HEK293 (cell line): ENCODE data around the gene ST7.

Experiments used
- CTCF ChIA-PET: fragments of 350-600 bp; formaldehyde crosslinking; extraction: SDS; loops from one replicate; lab custom pipeline; 2021; ENCODE audit warnings: antibody characterized with exemption; lab: Yijun Ruan, JAX
- POLR2A ChIA-PET: fragments of 300-600 bp; formaldehyde crosslinking; extraction: SDS; loops from one replicate; lab custom pipeline; 2020; ENCODE audit warnings: antibody characterized with exemption, inconsistent platforms; lab: Yijun Ruan, JAX
- H3K27ac ChIP-seq: fragments of 200-500 bp; sonication (Bioruptor generic); 2 replicates; pipeline ENCODE4 v1.5.1; 2014; ENCODE audit warnings: low read depth, low read length, control low read depth, inconsistent platforms; ENCODE audit errors: extremely low read depth
- H3K36me3 ChIP-seq, 2 experiments: fragments of 200-500 bp in 1 of 2; sonication (Bioruptor generic) in 1 of 2; 1 replicate in 1 of 2; 2 replicates in 1 of 2; pipeline ENCODE4 v1.5.1; 2014 to 2017; ENCODE audit warnings: inconsistent platforms in 2 of 2, low read length in 2 of 2; ENCODE audit not compliant: control insufficient read depth in 2 of 2, insufficient read depth in 1 of 2
- H3K4me1 ChIP-seq: fragments of 200-500 bp; sonication (Bioruptor generic); 2 replicates; pipeline ENCODE4 v1.5.1; 2014; ENCODE audit warnings: mild to moderate bottlenecking, low read length, inconsistent platforms; ENCODE audit not compliant: control insufficient read depth, insufficient read depth
- H3K4me3 ChIP-seq: 2 replicates; pipeline ENCODE4 v1.5.1; 2011; ENCODE audit warnings: low read depth, mild to moderate bottlenecking, control low read depth, low read length, moderate library complexity
- H3K9me3 ChIP-seq: fragments of 200-500 bp; sonication (Bioruptor generic); 2 replicates; pipeline ENCODE4 v1.5.1; 2014; ENCODE audit warnings: low read depth, low read length, inconsistent platforms; ENCODE audit not compliant: control insufficient read depth, insufficient read depth
- KLF1 ChIP-seq: fragments of 450-650 bp; formaldehyde crosslinking; IDR thresholded peaks from 2 replicates; pipeline ENCODE4 v1.5.1; 2016; ENCODE audit warnings: missing biosample characterization, missing genetic modification characterization
- REPIN1 ChIP-seq: fragments of 450-650 bp; formaldehyde crosslinking; IDR thresholded peaks from 2 replicates; pipeline ENCODE4 v1.5.1; 2017; ENCODE audit warnings: missing biosample characterization, missing genetic modification characterization, low read depth
- SALL2 ChIP-seq: fragments of 450-650 bp; formaldehyde crosslinking; IDR thresholded peaks from 2 replicates; pipeline ENCODE4 v1.5.0; 2017; ENCODE audit warnings: missing biosample characterization, mild to moderate bottlenecking, missing genetic modification characterization, borderline replicate concordance
- SETDB1 ChIP-seq: IDR thresholded peaks from one replicate; pipeline ENCODE4 v1.6.1; 2017; ENCODE audit warnings: mild to moderate bottlenecking, low read length, moderate library complexity, mixed read lengths; ENCODE audit not compliant: insufficient read length
- YY2 ChIP-seq: fragments of 450-650 bp; formaldehyde crosslinking; IDR thresholded peaks from 2 replicates; pipeline ENCODE4 v1.5.1; 2016; ENCODE audit warnings: missing biosample characterization, missing genetic modification characterization
- ZBTB17 ChIP-seq: fragments of 450-650 bp; formaldehyde crosslinking; IDR thresholded peaks from 2 replicates; pipeline ENCODE4 v1.5.1; 2016; ENCODE audit warnings: missing biosample characterization, missing genetic modification characterization
- ZNF114 ChIP-seq: fragments of 450-650 bp; formaldehyde crosslinking; IDR thresholded peaks from 2 replicates; pipeline ENCODE4 v1.5.0; 2017; ENCODE audit warnings: missing biosample characterization, missing genetic modification characterization
- ZNF239 ChIP-seq: fragments of 450-650 bp; formaldehyde crosslinking; IDR thresholded peaks from 2 replicates; pipeline ENCODE4 v1.5.1; 2016; ENCODE audit warnings: missing biosample characterization, missing genetic modification characterization
- ZNF324 ChIP-seq: fragments of 450-650 bp; formaldehyde crosslinking; IDR thresholded peaks from 2 replicates; pipeline ENCODE4 v1.5.1; 2016; ENCODE audit warnings: missing biosample characterization, missing genetic modification characterization
- ZNF423 ChIP-seq: fragments of 450-650 bp; formaldehyde crosslinking; IDR thresholded peaks from 2 replicates; pipeline ENCODE4 v1.5.1; 2016; ENCODE audit warnings: missing biosample characterization, missing genetic modification characterization
- ZNF488 ChIP-seq: fragments of 450-650 bp; formaldehyde crosslinking; IDR thresholded peaks from 2 replicates; pipeline ENCODE4 v1.5.1; 2016; ENCODE audit warnings: missing biosample characterization, missing genetic modification characterization
- ZNF596 ChIP-seq: fragments of 450-650 bp; IDR thresholded peaks from 2 replicates; pipeline ENCODE4 v1.5.0; 2018; ENCODE audit warnings: missing biosample characterization, mild to moderate bottlenecking, missing genetic modification characterization, moderate library complexity
- ZNF664 ChIP-seq: fragments of 450-650 bp; formaldehyde crosslinking; IDR thresholded peaks from 2 replicates; pipeline ENCODE4 v1.5.1; 2016; ENCODE audit warnings: missing biosample characterization, missing genetic modification characterization
- ZNF791 ChIP-seq: fragments of 450-650 bp; formaldehyde crosslinking; IDR thresholded peaks from 2 replicates; pipeline ENCODE4 v1.5.1; 2016; ENCODE audit warnings: missing biosample characterization, missing genetic modification characterization
- ZNF830 ChIP-seq: fragments of 450-650 bp; IDR thresholded peaks from 2 replicates; pipeline ENCODE4 v1.5.0; 2018; ENCODE audit warnings: missing biosample characterization, missing genetic modification characterization, low read depth, mild to moderate bottlenecking, moderate library complexity
- ZSCAN30 ChIP-seq: fragments of 450-650 bp; IDR thresholded peaks from 2 replicates; pipeline ENCODE4 v1.5.1; 2018; ENCODE audit warnings: missing biosample characterization, mild to moderate bottlenecking, missing genetic modification characterization, moderate library complexity
- ZSCAN4 ChIP-seq: fragments of 450-650 bp; formaldehyde crosslinking; IDR thresholded peaks from 2 replicates; pipeline ENCODE4 v1.5.1; 2017; ENCODE audit warnings: missing biosample characterization, missing genetic modification characterization
- ZSCAN5A ChIP-seq: fragments of 450-650 bp; formaldehyde crosslinking; IDR thresholded peaks from 2 replicates; pipeline ENCODE4 v1.5.1; 2016; ENCODE audit warnings: missing biosample characterization, missing genetic modification characterization
- TF ChIP-seq, protein P1 (sequence below): fragments of 450-650 bp; formaldehyde crosslinking; IDR thresholded peaks from 2 replicates; pipeline ENCODE4 v1.5.1; 2016; ENCODE audit warnings: missing biosample characterization, missing genetic modification characterization
- TF ChIP-seq, protein P2 (sequence below): fragments of 450-650 bp; formaldehyde crosslinking; IDR thresholded peaks from 2 replicates; pipeline ENCODE4 v1.5.1; 2016; ENCODE audit warnings: missing biosample characterization, missing genetic modification characterization

Gene ST7

GRCh38 chr7:117130262-117130661 lies 177.0 kb downstream of the ST7 start (continued):
- no peak for TF ChIP-seq ZNF488 (tag by site-specific recombination)
- TF ChIP-seq SETDB1: no peak
- no peak for TF ChIP-seq YY2 (tag by site-specific recombination)
- no peak for TF ChIP-seq ZNF791
- no peak for TF ChIP-seq ZSCAN30 (tag by site-specific recombination)
- TF ChIP-seq KLF1 (tag by site-specific recombination): no peak

DNA sequence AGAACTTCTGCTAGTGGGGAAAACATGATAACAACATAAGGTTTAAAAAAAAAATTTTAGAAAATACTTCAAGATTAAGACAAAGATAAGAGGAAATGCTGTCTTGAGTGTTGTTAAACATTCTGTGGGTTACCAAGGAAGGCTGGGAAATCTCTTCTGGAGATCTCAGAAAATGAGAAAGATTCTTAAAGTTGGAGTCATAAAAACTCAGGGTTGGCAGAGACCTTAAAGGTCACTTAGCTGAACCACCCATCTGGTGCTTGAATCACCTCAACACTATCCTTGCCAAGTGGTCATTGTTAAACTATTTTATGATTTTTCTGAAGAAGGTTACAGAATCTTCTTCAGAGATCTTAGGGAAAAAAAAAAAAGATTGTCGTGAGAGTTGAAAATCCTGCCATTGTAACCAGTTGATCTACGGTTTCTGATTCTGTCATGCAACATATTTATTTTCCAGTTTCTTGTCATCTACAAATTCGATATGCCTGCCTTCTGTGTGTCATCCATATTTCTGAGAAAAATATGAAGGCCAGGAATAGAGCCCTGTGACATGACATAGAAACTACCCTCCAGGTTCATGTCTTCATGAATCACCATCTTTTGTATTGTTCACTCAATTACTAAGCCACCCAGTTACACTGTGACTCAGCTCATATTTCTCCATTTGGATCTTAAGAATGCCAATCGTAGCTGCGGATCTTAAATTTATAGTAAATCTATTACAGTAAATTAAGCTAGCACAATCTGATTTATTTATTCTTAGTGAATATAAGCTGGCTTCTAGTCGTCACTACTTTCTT lies 179.2 kb downstream of the ST7 start:
- no peak overlapping the region for H3K27ac ChIP-seq
- POLR2A ChIA-PET: no interaction called here
- TF ChIP-seq ZNF830 (no peak), REPIN1 (no peak), ZBTB17 (no peak), ZNF324 (tag by site-specific recombination) (no peak), ZNF664 (tag by site-specific recombination) (no peak), ZSCAN5A (tag by site-specific recombination) (no peak), ZNF423 (tag by site-specific recombination) (no peak), ZSCAN4 (tag by site-specific recombination) (no peak), ZNF114 (no peak), ZNF596 (tag by site-specific recombination) (no peak), ZNF239 (tag by site-specific recombination) (no peak), SALL2 (no peak)
- TF ChIP-seq, protein P1, sequence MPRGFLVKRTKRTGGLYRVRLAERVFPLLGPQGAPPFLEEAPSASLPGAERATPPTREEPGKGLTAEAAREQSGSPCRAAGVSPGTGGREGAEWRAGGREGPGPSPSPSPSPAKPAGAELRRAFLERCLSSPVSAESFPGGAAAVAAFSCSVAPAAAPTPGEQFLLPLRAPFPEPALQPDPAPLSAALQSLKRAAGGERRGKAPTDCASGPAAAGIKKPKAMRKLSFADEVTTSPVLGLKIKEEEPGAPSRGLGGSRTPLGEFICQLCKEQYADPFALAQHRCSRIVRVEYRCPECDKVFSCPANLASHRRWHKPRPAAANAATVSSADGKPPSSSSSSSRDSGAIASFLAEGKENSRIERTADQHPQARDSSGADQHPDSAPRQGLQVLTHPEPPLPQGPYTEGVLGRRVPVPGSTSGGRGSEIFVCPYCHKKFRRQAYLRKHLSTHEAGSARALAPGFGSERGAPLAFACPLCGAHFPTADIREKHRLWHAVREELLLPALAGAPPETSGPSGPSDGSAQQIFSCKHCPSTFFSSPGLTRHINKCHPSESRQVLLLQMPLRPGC (tag by site-specific recombination): no peak
- TF ChIP-seq, protein P2, sequence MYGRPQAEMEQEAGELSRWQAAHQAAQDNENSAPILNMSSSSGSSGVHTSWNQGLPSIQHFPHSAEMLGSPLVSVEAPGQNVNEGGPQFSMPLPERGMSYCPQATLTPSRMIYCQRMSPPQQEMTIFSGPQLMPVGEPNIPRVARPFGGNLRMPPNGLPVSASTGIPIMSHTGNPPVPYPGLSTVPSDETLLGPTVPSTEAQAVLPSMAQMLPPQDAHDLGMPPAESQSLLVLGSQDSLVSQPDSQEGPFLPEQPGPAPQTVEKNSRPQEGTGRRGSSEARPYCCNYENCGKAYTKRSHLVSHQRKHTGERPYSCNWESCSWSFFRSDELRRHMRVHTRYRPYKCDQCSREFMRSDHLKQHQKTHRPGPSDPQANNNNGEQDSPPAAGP (tag by site-specific recombination): no peak
- H3K4me1 ChIP-seq: peaks cover 6% of the 10 kb centered on the region
- CTCF ChIA-PET: interaction anchor here (0.6 kb wide), 1 partner anchor 173 kb away, joined by 3 read pairs; no protein-coding TSS in a partner anchor
- H3K9me3 ChIP-seq: no peaks in the 10 kb centered on the region
- no peak overlapping the region for H3K4me3 ChIP-seq
- H3K36me3 ChIP-seq: peaks cover 0 to 4% of the 10 kb centered on the region in 2 experiments; a peak in 1 of 3 replicates
